ENCODE results near the gene HSD17B13. TPM values are rescaled to one million over a fixed set of nuclear protein-coding genes. Genes with fewer than 3 reads are reported as not detected.

Gene HSD17B13
- total and polyA plus RNA-seq, 7 donors: 0.03 to 0.17 (median 0.08) TPM; not detected in 2

DNA sequence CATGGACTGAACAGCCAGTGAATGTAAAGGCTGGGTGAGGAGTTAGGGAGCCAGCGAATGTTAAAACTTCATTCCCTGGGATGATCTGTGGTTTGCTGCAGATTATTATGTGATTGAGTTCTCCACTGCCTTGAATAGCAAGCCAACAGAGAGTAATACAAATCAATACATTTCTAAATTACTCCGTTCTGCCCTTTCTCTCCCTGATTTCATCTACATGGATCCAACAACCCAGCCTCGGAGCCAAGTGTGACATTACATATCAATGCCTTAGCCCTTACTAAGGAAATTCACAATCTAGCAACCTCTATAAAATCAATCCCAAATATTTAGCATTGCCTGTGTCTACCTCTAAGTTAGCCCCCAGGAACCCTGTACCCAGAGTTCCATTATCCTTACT, 11.0 kb downstream of the HSD17B13 start:
- no peak for DNase-seq
- no peak for TF ChIP-seq CTCF (IDR thresholded peaks at IDR 0.05)
- no peak for ATAC-seq
- Histone ChIP-seq H3K27ac (no peak overlapping the region), H3K4me3 (no peak overlapping the region), H3K36me3 (ENCODE audit: insufficient read depth in 1 of 2, low read depth in 1 of 2) (no peaks in the 10 kb centered on the region), H3K4me1 (no peaks in the 10 kb centered on the region), H3K27me3 (ENCODE audit: insufficient read depth in 3 of 3, low read length in 2 of 3) (no peaks in the 10 kb centered on the region), H3K9me3 (no peaks in the 10 kb centered on the region)
- intact Hi-C loops (cut with DNase I): no loop called here
- WGBS, 3 donors: 95 to 98% (median 96%) methylated on average over 3 of the region's 3 CpGs

DNA sequence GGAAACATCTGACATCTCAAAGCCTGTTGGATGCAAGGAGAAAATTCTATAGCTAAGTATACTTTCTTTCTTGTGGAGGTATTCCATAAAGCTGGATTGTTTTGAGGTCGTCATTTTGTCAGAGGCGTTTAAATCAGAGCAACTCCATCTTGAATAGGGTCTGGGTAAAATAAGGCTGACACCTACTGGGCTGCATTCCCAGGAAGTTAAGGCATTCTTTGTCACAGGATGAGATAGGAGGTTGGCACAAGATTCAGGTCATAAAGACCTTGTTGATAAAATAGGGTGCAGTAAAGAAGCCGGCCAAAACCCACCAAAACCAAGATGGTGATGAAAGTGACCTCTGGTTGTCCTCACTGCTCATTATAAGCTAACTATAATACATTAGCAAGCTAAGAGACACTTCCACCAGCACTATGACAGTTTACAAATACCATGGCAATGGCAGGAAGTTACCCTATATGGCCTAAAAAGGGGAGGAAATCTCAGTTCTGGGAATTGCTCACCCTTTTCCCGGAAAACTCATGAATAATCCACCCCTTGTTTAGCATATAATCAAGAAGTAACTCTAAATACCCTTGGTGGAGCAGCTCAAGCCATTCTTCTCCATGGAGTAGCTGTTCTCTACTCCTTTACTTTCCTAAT, 11.9 kb downstream of the HSD17B13 start:
- WGBS, 3 donors: 78 to 88% (median 86%) methylated on average over 4 of the region's 4 CpGs
- TF ChIP-seq CTCF (IDR thresholded peaks at IDR 0.05): no peak
- ATAC-seq: no peak
- H3K36me3 ChIP-seq (ENCODE audit: insufficient read depth in 1 of 2, low read depth in 1 of 2): no peaks in the 10 kb centered on the region
- no peaks in the 10 kb centered on the region for H3K27me3 ChIP-seq (ENCODE audit: insufficient read depth in 3 of 3, low read length in 2 of 3)
- H3K4me1 ChIP-seq: no peaks in the 10 kb centered on the region
- no peak overlapping the region for H3K4me3 ChIP-seq
- no peaks in the 10 kb centered on the region for H3K9me3 ChIP-seq
- no peak overlapping the region for H3K27ac ChIP-seq
- intact Hi-C loops (cut with DNase I): no loop called here
- DNase-seq: no peak

GRCh38 chr4:87309625-87310024, 13.1 kb downstream of the HSD17B13 start:
- Histone ChIP-seq H3K4me3 (no peak overlapping the region), H3K27me3 (ENCODE audit: insufficient read depth in 3 of 3, low read length in 2 of 3) (no peaks in the 10 kb centered on the region), H3K4me1 (no peaks in the 10 kb centered on the region), H3K9me3 (no peaks in the 10 kb centered on the region), H3K36me3 (ENCODE audit: insufficient read depth in 1 of 2, low read depth in 1 of 2) (no peaks in the 10 kb centered on the region), H3K27ac (no peak overlapping the region)
- intact Hi-C loops (cut with DNase I): no loop called here
- WGBS, 3 donors: 71 to 83% (median 75%) methylated on average over 2 of the region's 2 CpGs
- no peak for DNase-seq
- ATAC-seq: no peak
- TF ChIP-seq CTCF (IDR thresholded peaks at IDR 0.05): no peak

- Histone ChIP-seq H3K27ac (no peak overlapping the region), H3K4me1 (no peaks in the 10 kb centered on the region), H3K27me3 (ENCODE audit: insufficient read depth in 3 of 3, low read length in 2 of 3) (no peaks in the 10 kb centered on the region), H3K36me3 (ENCODE audit: insufficient read depth in 1 of 2, low read depth in 1 of 2) (no peaks in the 10 kb centered on the region), H3K9me3 (no peaks in the 10 kb centered on the region), H3K4me3 (no peak overlapping the region)
- no peak for DNase-seq
- intact Hi-C loops (cut with DNase I): no loop called here
- ATAC-seq: no peak
- 97 to 100% (median 97%) methylated on average over 1 of the region's 1 CpG for WGBS, 3 donors
- no peak for TF ChIP-seq CTCF (IDR thresholded peaks at IDR 0.05)
Measured at GRCh38 chr4:87306056-87306455, 16.6 kb downstream of the HSD17B13 start.

DNA sequence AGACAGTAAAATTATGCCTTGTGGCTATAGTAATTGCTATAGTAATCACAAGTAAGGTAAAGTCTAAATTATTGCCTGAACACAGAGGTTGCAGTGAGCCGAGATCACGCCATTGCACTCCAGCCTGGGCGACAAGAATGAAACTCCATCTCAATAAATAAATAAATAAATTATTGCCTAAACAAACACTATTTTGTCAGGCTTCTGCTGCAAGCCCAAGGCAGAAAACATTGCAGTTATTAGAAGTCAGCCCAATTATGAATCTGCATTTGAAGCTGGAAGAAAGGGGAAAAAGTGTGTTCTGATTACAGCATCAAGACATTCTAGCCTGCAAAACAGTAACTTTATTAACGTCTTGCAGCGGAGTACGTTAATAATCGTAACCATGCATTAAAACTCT, 17.1 kb downstream of the HSD17B13 start:
- Histone ChIP-seq H3K36me3 (ENCODE audit: insufficient read depth in 1 of 2, low read depth in 1 of 2) (no peaks in the 10 kb centered on the region), H3K4me3 (no peak overlapping the region), H3K27me3 (ENCODE audit: insufficient read depth in 3 of 3, low read length in 2 of 3) (no peaks in the 10 kb centered on the region), H3K4me1 (no peaks in the 10 kb centered on the region), H3K9me3 (no peaks in the 10 kb centered on the region), H3K27ac (no peak overlapping the region)
- 79 to 86% (median 82%) methylated on average over 7 of the region's 7 CpGs for WGBS, 3 donors
- intact Hi-C loops (cut with DNase I): no loop called here
- ATAC-seq (no peak), DNase-seq (no peak)
- no peak for TF ChIP-seq CTCF (IDR thresholded peaks at IDR 0.05)
